ENCODE measurements around the gene MAG. TPM values are rescaled to one million over a fixed set of nuclear protein-coding genes. Genes with fewer than 3 reads are reported as not detected.

MAG gene
- total RNA-seq, 1 experiment from 2014 or later = 0.17 TPM

GRCh38 chr19:35340431-35340830 is 48.5 kb downstream of the MAG start:
- POLR2A ChIA-PET = no interaction called here
- Histone ChIP-seq H3K36me3 (ENCODE audit: control insufficient read depth in 1 of 2, insufficient read depth in 2 of 2, low read length in 2 of 2) (no peaks in the 10 kb centered on the region), H2AFZ (ENCODE audit: low read depth, low read length, poor library complexity, severe bottlenecking) (no peak overlapping the region), H3K4me2 (ENCODE audit: low read length) (no peak overlapping the region), H3K9ac (ENCODE audit: low read length) (no peak overlapping the region), H4K20me1 (ENCODE audit: insufficient read depth) (no peaks in the 10 kb centered on the region), H3K4me3 (replicated peaks in 1 of 2; ENCODE audit: low read depth in 1 of 2, low read length in 2 of 2) (no peak overlapping the region), H3K27ac (ENCODE audit: low read depth, low read length) (no peak overlapping the region), H3K9me2 (ENCODE audit: insufficient read depth) (no peaks in the 10 kb centered on the region), H3K4me1 (ENCODE audit: control insufficient read depth in 1 of 2, insufficient read depth in 2 of 2, low read length in 2 of 2) (no peaks in the 10 kb centered on the region), H3K79me2 (ENCODE audit: insufficient read depth, low read length) (no peaks in the 10 kb centered on the region), H3K9me3 (ENCODE audit: control insufficient read depth in 1 of 2, insufficient read depth in 1 of 2, low read depth in 1 of 2, low read length in 2 of 2) (no peaks in the 10 kb centered on the region), H3K27me3 (ENCODE audit: insufficient read depth, low read length) (no peaks in the 10 kb centered on the region)
- DNase-seq (ENCODE audit: low read depth, low spot score) (no peak), ATAC-seq (no peak)
- no TSS peak for BruUV-seq (replicated peaks)
- CTCF ChIA-PET = no interaction called here
- intact Hi-C loops (cut with micrococcal nuclease) = no loop called here
- TF ChIP-seq, protein P1, sequence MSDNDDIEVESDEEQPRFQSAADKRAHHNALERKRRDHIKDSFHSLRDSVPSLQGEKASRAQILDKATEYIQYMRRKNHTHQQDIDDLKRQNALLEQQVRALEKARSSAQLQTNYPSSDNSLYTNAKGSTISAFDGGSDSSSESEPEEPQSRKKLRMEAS (IDR thresholded peaks at IDR 0.05) = no peak
- TF ChIP-seq EZH2phosphoT487 (IDR thresholded peaks at IDR 0.05; ENCODE audit: borderline replicate concordance) (no peak), ZFX (IDR thresholded peaks at IDR 0.05) (no peak), FOSL1 (IDR thresholded peaks at IDR 0.05; ENCODE audit: low read depth) (no peak), EZH2 (IDR thresholded peaks at IDR 0.05) (no peak), ZNF274 (IDR thresholded peaks at IDR 0.05; ENCODE audit: low read depth, low read length) (no peak)
- RAD21 ChIA-PET (ENCODE audit: low non-redundant PET in 1 of 2, low total read pairs in 2 of 2, uncharacterized antibody in 2 of 2, unreplicated experiment in 2 of 2) = no interaction called here

DNA sequence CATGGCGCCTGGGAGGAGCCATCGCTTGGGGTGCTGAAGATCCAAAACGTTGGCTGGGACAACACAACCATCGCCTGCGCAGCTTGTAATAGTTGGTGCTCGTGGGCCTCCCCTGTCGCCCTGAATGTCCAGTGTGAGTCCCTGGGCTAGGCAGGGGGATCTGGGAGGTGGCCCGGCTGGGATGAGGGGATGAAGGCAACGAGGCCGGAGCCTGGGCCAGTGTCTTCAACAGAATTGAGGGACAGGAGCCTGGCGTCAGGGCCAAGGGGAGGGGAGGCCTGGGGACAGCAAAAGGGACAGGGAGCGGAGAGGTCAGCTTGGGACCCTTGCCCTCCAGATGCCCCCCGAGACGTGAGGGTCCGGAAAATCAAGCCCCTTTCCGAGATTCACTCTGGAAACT is 49.0 kb downstream of the MAG start:
- Histone ChIP-seq H3K27me3 (ENCODE audit: insufficient read depth, low read length) (no peaks in the 10 kb centered on the region), H2AFZ (ENCODE audit: low read depth, low read length, poor library complexity, severe bottlenecking) (no peak overlapping the region), H3K9me3 (ENCODE audit: control insufficient read depth in 1 of 2, insufficient read depth in 1 of 2, low read depth in 1 of 2, low read length in 2 of 2) (no peaks in the 10 kb centered on the region), H3K9ac (ENCODE audit: low read length) (no peak overlapping the region), H3K4me3 (replicated peaks in 1 of 2; ENCODE audit: low read depth in 1 of 2, low read length in 2 of 2) (no peak overlapping the region), H3K4me1 (ENCODE audit: control insufficient read depth in 1 of 2, insufficient read depth in 2 of 2, low read length in 2 of 2) (no peaks in the 10 kb centered on the region), H3K9me2 (ENCODE audit: insufficient read depth) (no peaks in the 10 kb centered on the region), H3K4me2 (ENCODE audit: low read length) (no peak overlapping the region), H3K27ac (ENCODE audit: low read depth, low read length) (no peak overlapping the region), H4K20me1 (ENCODE audit: insufficient read depth) (no peaks in the 10 kb centered on the region), H3K79me2 (ENCODE audit: insufficient read depth, low read length) (no peaks in the 10 kb centered on the region), H3K36me3 (ENCODE audit: control insufficient read depth in 1 of 2, insufficient read depth in 2 of 2, low read length in 2 of 2) (no peaks in the 10 kb centered on the region)
- intact Hi-C loops (cut with micrococcal nuclease) = no loop called here
- DNase-seq (ENCODE audit: low read depth, low spot score) (no peak), ATAC-seq (no peak)
- ChIA-PET RAD21 (ENCODE audit: low non-redundant PET in 1 of 2, low total read pairs in 2 of 2, uncharacterized antibody in 2 of 2, unreplicated experiment in 2 of 2) (no interaction called here), CTCF (no interaction called here), POLR2A (no interaction called here)
- no TSS peak for BruUV-seq (replicated peaks)
- TF ChIP-seq YY1 (IDR thresholded peaks at IDR 0.05; ENCODE audit: extremely low read depth, insufficient replicate concordance, low read depth, low read length) = no peak

Data from HCT116 (cell line).